ACHN (cell line): ENCODE results near the gene PKP1.

ENCODE experiments used
- DNase-seq: peaks from one replicate; pipeline ENCODE4 v3.0.0-alpha.2; 2015
- in situ Hi-C: cut with HindIII; loops from 2 replicates; pipeline ENCODE4 v1.10.0; 2017; ENCODE audit warnings: low sequenced_read_pairs, low pct_ligation_motif_present, low pct_unique_long_range_greater_than_20kb

The PKP1 gene

DNA sequence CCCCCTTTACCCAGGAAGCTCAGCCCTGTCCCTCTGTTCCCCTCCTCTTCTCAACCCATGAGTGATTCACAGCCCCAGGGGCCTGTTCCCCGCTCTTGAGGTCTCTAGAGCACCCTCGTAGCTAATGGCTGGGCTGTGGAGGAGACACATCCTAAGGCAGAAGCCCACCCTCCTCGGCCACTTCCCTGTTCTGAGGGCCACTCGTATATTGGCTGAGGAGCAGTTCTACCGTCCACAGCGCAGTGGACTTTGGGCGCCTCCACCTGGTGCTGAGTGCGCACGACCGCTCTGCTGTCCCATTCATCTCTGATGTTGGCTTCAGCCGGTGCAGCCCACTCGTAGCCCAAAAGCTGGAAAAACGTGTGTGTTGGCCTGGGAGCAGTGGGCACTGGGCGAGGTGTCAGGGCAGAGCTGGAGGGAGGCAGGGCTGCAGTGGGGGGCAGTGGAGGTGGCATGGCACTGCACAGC is 24.5 kb upstream of the PKP1 start:
- in situ Hi-C loops = no loop called here
- DNase-seq = no peak

GRCh38 chr1:201259476-201260235 is 23.6 kb upstream of the PKP1 start:
- in situ Hi-C loops = no loop called here
- DNase-seq = no peak

DNA sequence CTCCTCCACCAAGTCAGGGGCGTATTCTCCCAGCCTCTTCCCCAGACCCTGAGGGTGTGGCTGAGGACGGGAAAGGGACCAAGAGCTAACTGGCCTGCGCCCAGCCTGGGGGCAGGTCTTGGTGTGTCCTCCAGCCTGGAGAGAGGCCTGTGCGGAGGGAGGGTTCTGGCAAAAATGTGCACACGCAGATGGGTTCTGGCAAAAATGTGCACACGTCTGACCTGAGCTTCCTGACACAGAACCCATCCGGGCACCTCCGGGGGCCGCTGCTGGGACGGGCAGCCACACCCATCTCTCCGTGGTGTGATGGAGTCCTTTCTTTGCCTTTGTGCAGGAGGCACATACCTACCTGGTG is 23.1 kb upstream of the PKP1 start:
- in situ Hi-C loops = no loop called here
- DNase-seq = no peak

- DNase-seq = no peak
- in situ Hi-C loops = no loop called here
Measured at GRCh38 chr1:201260648-201261311, 22.5 kb upstream of the PKP1 start.

GRCh38 chr1:201261771-201262547 is 21.3 kb upstream of the PKP1 start:
- DNase-seq = no peak
- in situ Hi-C loops = no loop called here

- in situ Hi-C loops = no loop called here
Measured at GRCh38 chr1:201262963-201263608, 20.2 kb upstream of the PKP1 start.

DNA sequence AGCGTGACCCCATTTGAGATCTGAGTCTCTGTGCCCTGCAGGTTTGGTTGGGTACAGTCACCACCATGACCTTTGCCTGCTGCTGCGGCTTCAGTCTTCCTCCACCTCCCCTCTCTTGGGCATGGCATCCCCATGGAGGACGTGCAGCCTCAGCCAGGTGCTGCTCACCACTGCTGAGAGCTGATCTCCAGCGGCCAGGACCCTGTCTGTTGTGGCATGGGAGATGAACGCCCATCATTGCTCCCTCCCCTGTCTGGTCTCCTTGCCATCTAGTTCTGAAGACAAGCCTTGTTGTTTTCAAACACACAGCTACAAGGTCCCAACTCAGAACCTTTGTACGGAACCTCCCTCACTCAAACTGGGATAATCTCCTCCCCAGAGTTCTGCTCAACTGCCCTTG is 19.2 kb upstream of the PKP1 start:
- in situ Hi-C loops = no loop called here
- no peak for DNase-seq

More at GRCh38 chr1:201262963-201263608, 20.2 kb upstream of the PKP1 start:
- no peak for DNase-seq

DNA sequence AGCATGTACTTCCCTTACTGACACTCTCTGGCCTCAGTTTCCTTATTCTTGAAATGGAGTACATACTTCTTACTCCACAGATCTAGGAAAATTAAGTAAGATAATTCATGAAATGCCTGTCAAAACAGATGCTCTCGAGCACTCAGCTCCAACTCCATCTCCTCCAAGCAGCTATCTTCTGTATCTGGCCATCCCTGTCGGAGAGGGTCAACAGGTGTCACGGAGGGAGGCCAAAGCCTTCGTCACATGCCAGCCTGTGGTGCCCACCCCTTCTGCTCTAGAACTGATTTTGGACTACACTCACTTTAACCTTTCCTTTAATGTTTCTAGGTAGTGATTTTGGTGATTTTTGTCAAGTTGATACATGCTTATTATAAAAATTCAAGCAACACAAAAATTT is 18.8 kb upstream of the PKP1 start:
- in situ Hi-C loops = no loop called here
- no peak for DNase-seq

- no peak for DNase-seq
- in situ Hi-C loops = no loop called here
Measured at GRCh38 chr1:201265756-201266155, 17.6 kb upstream of the PKP1 start.

DNA sequence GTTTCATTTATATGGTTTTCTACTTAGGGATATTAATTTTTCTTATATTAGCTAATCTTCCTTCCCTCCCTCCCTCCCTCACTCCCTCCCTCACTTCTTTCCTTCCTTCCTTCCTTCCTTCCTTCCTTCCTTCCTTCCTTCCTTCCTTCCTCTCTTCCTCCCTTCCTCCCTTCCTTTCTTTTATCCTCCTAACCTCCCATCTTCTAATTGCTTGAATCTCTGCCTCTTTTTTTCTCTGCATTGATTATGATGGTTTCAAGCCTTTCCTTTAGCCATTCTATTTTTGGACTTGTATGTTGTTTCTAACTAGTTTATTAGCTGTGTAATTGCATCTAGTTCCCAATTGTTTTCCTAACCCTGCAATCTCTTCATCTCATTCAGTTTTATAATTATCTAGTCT is 17.0 kb upstream of the PKP1 start:
- in situ Hi-C loops = no loop called here

DNA sequence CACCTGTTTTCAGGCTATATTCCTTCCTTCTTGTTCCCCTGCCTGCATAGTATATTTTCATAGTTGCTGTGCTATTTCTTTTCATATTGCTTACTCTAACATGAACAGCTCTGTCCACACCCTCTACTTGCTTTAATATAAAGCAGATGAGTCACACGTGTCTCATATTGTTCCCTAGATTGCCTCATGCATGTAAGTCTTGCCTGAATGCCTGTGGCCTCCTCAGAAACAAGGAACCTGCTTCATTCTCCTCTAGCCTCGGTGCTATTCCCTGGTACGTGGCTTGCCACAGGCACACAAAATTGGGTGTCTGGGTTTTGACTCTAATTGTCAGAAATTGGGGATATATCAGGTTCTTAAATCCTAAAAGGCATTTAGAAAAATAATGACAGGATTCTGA is 16.5 kb upstream of the PKP1 start:
- peak; percentile 90 for DNase-seq
- in situ Hi-C loops = no loop called here

More for the DNA sequence above, 17.0 kb upstream of the PKP1 start:
- no peak for DNase-seq

- in situ Hi-C loops = no loop called here
- DNase-seq = peak; percentile 81
Measured at GRCh38 chr1:201267481-201268229, 15.7 kb upstream of the PKP1 start.

DNA sequence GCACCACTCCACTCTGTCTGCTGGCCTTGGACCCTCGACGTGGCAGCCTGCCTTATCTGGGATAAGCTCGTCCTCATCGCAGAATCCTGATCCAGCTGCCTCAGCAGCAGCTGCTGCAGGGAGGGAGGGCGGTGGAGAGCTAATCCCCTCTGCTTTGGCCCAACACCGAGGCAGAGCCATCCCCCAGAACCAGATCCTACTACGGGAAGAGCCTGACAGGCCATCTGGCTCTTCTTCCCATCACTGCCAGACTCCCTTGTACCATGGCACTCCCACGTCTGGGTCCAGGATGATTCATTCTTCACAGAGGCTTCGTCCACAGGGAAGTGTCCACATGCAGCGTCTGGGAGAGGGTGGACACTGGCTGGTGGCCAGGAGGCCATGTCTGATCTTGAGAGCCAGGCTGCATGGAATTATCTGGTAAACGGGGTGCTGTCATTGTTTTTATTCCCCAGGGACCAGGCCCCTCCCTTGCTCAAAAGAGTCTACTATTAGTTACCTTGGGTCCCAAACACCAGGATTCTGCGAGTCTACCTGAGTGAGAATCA is 14.6 kb upstream of the PKP1 start:
- DNase-seq = peak; percentile 51
- in situ Hi-C loops = no loop called here

GRCh38 chr1:201269281-201269680 is 14.0 kb upstream of the PKP1 start:
- DNase-seq = no peak
- in situ Hi-C loops = no loop called here

- in situ Hi-C loops = no loop called here
- DNase-seq = no peak
Measured at GRCh38 chr1:201269900-201270410, 13.4 kb upstream of the PKP1 start.

GRCh38 chr1:201270616-201271390 is 12.5 kb upstream of the PKP1 start:
- no peak for DNase-seq
- in situ Hi-C loops = no loop called here

DNA sequence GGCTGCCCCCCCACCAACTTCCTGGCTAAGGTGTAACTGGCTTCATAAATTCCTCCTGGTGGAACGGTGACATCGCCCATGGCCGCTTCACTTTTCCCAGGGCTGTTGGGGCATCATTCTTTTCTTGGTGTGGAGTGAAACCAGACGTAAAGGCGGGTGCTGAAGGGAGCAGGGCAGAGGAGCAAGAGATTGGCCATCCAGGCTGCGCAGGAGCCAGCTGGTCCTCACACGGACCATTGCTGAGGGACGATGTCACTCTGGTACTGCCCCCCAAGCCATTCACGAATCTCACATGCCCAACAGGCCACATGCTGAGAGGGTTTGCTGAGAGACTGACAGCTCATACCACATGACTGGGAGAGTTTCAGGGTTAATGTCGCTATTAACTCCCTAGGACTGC is 10.5 kb upstream of the PKP1 start:
- in situ Hi-C loops = no loop called here

More for the DNA sequence above, 10.5 kb upstream of the PKP1 start:
- DNase-seq = no peak
